H1 (cell line): ENCODE results near the gene MANEAL. TPM values are rescaled to one million over a fixed set of nuclear protein-coding genes. Genes with fewer than 3 reads are reported as not detected.

Experiments used
- CHD7 ChIP-seq: fragments of 300-600 bp; sonication (generic); IDR thresholded peaks from 2 replicates; pipeline ENCODE4 v1.7.1; 2012; ENCODE audit warnings: low read length, moderate library complexity, mild to moderate bottlenecking, inconsistent platforms; ENCODE audit not compliant: insufficient replicate concordance
- polyA plus RNA-seq, 7 experiments: library from polyadenylated mRNA; depleted of rRNA in 3 of 7; stranded (reverse) in 5 of 7; unstranded in 2 of 7; fragments of >200 nt in 5 of 7; fragments of 200-250 nt in 2 of 7; gene quantifications; 1 replicate in 5 of 7; 2 replicates in 1 of 7; 4 replicates in 1 of 7; pipeline versions ENCODE4 v1.2.1 to v1.2.3, GENCODE V29; 2011 to 2013; ENCODE audit warnings: missing spikeins in 2 of 7, mixed read lengths in 2 of 7
- total RNA-seq: library from RNA; stranded (reverse); fragmentation: NEBNext Ultra II Directional; extraction: Animal tissue kit (Norgen Biotek cat#: 25700); gene quantifications from 2 replicates; pipeline ENCODE4 v1.2.1, GENCODE V29; 2021

MANEAL gene
- total and polyA plus RNA-seq, 2 of the 8 experiments (the other 6 are each of a cell fraction or from before 2014, with no cell fraction given), result 4.8 to 7.2 TPM

DNA sequence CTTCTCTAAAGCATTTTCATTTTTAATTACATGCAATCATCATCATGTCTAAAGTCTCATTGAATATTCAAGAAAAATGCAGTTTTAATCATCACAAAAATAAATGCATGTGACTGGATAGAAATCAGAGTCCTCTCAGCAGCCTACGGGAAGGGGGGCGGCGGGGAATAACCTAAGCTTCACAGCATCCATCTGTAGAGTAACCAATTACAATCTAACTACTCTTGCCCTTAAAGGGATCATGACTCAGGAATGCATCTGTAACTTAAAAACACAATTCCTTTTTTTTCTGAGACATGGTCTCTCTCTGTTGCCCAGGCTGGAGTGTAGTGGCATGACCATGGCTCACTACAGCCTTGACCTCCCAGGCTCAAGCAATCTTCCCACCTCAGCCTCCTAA lies 43.1 kb downstream of the MANEAL start (continued):
- no peak for TF ChIP-seq CHD7
- TF ChIP-seq, all 59 proteins: peak for 0
